NCI-H128 (cell line): Measurements from ENCODE around the gene LCA5L.
"Not testable (repeated sequence)": the region's sequence is repeated elsewhere in the genome, so short reads cannot be mapped to it uniquely, and the experiment has no call there.

ENCODE experiments used
- DNase-seq: peaks from one replicate; lab custom pipeline; 2025; ENCODE audit not compliant: unreplicated experiment; lab: John Stamatoyannopoulos, UW

The LCA5L gene

DNA sequence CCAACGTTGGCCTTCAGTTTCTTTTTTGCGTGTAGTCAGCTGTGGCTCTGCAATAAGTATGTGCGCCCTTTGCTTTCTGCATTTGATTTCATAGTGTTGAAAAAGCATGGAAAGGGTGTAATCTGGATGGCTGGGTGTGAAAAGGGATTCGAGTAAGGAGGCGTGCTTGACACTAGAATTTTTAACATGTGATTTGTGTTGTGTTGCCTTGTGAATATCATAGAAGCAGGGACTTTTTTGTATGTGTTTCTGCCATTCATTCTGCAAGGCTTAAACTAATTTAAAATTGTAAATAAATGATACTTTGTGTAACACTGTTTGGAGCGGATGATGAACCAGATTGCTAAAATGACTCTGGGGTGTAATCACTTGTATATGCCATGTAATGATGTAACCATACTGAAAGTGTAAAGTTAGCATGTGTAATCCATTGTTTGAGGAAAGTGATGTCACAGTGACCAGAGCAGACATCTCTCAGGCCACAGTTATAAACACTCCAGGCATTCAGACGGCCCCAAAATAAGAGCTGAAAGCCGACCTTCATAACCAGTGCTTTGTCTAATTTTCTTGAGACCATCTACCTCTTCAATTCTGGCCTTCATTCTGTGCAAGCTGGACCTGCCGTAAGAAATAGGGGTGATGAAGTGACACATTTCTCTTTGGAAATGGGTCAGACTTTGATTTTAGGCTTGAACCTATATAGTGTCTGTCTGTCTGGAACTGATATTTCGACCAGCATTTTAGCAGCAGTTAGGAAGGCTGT lies 6.8 kb upstream of the LCA5L start:
- no peak for DNase-seq

DNA sequence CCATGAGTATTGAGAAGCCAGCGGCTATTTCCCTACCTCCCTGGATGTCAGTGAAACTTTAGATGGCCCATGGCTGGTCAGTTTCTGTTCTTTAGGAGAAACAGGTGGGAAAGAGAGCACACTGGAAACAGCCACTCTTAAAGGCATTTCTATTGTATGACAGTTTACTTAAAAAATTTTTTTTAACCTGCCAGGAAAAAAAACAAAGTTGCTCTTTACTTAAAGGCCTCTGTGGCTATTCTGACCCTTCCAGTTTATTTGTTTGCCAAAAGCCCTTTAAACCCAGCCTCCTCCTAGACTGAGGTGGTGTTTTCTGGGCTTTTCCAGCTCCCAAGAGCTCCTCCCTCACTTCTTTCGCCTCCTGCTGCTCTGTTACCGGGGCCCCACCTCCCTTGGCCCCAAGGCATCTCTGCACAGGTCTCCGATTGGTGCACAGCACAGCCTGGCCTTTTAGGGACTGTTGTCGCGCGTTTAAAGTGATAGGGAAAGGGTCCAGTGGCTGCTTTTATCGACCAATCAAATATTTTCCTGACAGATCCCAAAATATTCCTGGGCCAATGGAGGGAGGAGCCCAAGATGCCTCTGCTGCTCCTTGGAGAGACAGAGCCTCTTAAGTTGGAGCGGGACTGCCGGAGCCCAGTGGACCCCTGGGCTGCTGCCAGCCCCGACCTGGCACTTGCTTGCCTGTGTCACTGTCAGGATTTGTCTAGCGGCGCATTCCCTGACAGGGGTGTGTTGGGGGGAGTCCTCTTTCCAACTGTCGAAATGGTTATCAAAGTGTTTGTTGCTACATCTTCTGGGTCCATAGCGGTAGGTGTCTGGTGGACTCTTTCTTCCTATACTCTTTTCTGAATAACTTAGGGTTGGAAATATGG lies 6.0 kb upstream of the LCA5L start, which contains the start of gene SH3BGR:
Gene SH3BGR, plus strand, starts transcription at position 639 of the 875 bp plus-strand sequence. Its CDS starts 127 bp downstream, at position 766.
- no peak for DNase-seq

DNA sequence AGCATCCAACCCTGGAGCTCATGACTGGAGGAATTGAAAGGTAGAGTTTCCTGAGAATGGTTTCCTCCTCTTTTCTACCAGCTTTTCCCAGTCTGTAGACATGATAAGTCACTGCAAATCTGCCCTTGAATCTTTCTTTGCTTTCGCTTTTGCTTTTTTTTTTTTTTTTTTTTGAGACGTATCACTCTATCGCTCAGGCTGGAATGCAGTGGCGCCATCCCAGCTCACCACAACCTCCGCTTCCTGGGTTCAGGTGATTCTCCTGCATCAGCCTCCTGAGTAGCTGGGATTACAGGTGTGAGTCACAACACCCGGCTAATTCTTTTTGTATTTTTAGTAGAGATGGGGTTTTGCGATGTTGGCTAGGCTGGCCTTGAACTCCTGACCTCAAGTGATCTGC lies 1.7 kb upstream of the LCA5L start:
- no peak for DNase-seq

DNA sequence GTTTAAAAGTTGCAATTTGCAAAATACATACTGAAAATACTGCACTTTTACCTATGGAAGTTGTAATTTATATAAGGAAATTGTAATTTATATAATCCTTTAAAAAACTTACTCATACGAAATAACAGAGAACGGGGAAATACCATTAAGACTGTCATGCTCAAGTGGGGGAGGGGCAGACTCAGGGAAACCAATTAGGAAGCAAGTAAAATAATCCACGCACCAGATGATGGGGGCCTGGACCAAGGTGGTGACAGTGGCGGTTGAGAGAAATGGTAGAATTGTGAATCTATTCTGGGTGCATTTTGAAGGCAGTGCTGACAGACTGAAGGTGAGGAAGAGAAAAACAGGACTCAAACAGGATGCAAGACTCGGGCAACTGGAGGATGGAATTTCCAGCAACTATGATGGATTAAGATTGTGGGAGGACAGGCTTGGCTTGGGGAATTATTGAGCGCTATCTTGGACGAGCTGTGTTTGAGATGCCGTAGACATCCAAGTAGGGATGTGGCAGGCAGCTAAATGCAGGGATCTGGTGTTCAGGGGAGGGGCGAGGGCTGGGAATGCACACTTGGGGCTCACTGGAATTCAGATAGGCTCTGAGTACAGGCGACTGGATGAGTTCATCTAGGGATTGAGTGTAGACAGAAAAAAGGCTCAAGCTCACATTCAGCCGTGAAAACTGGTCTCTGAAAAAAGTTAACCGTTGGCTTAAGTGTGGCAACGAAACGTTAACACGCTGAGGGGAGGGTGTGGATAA lies 977 bp downstream of the LCA5L start:
- DNase-seq: no peak

DNA sequence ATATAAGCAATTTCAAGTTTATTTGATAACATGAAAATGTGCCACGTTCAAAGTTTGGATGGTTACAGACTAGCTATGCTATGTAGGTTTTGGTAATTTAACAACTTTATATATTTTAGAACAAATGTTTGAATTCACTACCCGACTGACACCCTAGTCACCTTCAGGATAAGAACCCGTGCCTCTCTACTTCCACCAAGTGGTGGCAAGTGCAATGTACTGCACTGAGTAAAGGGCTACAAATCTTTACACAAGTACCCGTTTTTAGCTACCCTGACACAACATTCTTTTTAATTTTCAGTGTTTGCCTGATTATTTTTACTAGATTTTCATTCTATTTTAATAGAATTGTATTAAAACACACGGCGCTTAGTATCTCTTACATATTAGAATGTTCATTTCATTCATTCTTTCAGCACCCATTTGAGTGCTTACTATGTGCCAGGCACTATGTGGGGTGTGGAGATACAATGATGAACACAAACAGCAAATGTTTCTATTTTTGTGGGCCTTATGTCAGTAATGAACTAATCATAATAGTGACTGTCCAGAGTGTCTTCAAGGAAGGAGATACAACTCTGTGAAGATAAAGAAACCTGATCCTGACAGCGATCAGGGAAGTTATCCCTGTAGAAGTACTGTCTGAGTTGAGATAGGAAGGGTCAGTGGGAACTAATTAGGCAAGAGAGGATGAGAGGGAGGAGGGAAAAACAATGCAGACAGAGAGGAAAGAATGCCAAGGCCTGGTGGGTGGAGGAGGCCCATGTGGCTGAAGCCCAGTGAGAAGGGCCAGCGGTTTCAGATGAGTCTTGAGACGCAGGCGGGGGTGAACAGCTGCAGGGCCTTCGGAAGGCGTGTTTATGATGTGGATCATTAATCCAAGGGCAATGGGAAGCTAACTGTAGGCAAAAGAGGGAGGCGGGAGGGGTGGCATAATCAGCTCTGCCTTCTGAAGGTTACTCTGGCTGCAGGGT lies 3.8 kb downstream of the LCA5L start:
- no peak for DNase-seq

DNA sequence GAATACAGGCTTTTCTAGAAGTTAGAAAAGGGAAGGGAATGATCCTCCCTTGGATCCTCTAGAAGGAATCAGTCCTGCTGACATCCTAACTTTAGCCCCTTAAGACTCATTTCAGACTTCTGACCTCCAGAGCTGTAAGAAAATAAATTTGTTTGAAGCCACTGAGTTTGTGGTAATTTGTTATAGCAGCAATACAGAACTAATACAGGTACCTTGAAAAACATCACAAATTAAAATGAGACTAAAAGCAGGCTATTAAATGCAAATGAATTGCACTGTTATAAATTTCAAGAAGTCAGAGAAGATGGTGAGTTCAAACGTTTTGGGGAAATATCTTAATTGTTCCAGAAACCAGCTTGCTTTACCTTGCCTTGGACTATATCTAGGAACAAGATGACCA lies 6.3 kb downstream of the LCA5L start:
- DNase-seq: no peak

DNA sequence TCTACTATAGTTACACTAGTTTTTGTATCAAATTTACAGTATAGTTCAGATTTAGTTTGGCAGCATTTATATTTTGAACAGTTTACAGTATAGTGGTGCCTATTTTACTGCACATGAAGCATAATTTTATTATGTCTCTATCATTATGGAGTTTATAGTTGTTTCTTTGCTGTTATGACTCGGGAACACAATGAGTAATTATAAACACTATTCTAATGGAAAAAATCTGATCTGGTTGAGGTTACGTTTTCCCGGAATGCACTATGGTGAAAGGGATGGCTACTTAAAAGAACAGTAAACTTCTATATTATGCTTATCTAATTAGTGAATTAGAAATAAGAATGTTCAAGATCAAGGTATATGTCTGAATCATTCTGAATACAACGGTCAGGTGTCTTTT lies 10.6 kb downstream of the LCA5L start:
- no peak for DNase-seq

DNA sequence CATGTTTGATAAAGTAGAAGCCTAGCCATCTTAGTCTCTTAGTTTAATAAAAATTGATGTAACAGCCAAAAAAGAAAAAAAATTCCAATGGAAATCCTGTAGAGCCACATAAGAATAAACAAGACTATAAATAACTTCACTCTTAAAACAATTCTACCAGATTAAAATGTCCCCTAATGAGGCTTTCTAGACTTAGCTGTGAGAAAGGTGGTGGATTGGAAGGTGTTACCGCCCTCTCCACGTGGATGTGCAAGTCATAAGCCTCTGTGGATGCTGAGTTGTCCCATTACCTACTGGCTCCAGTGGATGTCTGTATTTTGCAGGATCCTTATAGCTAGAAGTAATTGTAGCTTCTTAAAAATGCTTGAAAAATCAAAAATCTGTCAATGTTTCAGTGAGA lies 14.6 kb downstream of the LCA5L start:
- no peak for DNase-seq

DNA sequence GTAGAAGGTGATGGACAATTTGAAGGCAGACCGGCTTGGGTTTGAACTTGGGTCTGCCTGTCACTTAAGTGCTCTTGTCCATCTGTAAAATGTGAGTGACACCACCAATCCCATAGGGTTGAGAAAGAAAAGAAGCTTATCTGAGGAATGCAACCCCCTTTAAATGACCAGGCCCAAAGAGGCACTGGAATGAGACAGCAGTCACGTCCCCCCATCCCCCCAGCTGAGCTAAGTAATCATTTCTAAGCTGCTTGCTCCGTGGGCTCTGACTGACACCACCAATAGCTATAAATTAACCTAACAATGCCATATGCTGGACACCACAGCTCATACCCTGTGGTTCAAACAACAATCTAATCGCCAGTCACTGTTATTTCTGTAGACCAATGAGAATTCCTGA lies 15.1 kb downstream of the LCA5L start:
- no peak for DNase-seq

DNA sequence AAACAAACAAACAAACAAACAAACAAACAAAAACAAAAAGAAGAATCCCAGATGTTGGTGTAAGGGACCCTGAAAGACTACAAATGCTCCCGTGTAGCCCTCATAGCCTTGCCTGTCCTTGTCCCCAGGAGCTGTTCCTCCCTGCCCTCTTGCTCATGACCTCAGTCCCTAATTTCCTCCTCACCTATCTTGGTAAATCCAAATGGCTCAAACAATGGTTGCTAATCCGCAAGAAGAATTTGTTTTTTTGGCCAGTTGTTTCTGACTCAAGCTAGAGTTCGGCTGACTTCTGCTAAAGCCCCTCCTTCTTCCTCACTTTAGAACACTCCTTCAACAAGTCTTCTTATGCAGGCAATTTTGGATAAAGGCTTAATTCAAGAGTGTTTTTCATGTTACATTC lies 15.6 kb downstream of the LCA5L start:
- DNase-seq: no peak

DNA sequence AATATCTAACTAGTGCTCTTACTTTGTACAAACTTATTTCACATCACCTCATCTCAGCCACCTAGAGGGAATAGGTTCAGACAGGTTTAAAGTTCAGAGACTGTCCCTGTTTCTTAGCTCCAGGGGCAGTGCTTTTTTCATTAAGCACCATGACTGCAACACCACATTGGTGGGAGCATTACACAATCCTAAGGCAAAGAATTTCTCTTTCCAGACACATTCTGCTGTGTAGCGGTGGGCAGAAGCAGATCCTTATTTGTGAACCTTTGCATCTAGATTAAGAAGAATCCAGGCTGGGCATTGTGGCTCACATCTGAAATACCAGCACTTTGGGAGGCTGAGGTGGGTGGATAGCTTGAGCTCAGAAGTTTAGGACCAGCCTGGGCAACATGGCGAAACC lies 16.1 kb downstream of the LCA5L start:
- no peak for DNase-seq

DNA sequence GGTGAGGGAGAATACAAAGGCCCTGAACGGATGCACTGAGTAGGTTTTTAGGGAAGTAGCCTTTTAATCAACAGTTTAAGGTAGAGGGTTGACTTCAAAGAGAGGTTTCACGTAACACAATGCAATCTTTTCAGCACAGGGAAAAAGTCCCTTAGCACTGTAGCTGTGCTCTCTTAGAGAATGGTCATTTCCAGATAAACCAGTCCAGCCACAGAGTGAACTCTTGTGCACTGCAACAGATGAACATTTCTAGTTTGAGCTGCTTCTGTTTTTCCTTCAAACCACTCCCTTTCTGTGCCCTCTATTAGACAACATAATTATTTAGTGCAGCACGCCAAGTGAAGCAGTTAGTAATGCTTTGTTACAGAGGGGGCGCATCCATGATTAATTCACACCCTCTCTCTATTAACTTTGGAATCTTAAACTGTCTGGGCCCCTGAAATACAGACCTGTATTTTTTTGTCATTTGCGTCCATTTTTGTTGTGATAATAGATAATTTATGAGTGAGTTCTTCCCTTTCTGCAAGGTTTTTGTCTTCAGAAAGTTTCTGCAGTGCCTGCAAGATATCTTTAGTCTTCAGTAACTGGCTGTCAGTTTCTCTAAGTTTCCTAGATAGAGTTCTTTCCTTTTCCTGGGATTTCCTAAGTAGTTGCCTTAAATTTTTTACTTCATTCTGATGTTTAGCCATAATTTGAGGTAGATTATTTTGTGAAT lies 22.9 kb downstream of the LCA5L start:
- no peak for DNase-seq

DNA sequence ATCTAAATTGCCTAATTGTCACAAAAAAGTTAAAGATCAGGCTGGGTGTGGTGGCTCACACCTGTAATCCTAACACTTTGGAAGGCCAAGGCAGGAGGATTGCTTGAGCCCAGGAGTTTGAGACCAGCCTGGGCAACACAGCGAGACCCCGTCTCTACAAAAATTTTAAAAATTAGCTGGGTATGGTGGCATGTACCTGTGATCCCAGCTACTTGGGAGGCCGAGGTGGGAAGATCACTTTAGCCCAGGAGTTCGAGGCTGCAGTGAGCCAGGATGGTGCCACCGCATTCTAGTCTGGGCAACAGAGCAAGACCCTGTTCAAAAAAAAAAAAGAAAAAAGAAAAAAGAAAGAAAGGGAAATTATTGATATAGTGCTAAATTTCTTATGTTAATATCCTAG lies 26.4 kb downstream of the LCA5L start:
- DNase-seq: not testable (repeated sequence)

DNA sequence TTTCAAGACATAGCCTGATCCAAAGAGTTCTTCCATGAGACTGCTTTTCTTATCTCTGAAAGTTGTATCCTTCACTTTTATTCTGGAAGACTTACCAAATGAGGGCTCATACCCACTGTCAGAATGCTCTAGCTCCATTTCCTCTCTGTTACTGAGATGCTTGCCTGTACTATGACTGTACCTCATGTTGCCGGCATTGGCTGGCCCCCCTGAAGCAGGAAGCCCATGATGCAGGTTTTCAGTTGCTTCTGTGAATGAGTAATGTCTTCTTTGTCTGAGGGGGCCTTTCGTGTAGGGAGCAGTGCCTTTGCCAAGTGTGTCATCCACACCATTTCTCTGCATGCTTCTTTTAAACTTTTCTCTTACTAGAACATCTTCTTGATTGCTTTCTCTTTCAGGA lies 39.5 kb downstream of the LCA5L start:
- DNase-seq: no peak

DNA sequence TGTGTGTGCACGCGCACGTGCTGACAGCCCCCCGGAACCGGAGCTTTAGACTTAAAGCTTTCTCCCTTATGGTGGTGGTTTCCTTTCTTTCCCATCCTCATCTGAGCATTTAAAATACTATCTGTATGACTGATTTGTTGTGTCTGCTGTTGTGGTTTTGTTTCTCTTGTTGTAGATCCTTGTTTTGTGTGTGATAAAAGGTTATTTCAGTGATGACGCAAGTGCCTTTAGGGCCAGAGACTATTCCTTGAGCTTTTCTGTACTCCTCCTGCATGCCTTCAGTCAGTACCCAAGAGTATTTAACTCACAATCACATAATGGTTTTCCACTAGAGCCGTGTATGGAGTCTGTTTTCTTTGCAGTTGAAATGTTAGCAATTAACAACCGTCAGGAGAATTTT lies 45.4 kb downstream of the LCA5L start:
- DNase-seq: no peak

DNA sequence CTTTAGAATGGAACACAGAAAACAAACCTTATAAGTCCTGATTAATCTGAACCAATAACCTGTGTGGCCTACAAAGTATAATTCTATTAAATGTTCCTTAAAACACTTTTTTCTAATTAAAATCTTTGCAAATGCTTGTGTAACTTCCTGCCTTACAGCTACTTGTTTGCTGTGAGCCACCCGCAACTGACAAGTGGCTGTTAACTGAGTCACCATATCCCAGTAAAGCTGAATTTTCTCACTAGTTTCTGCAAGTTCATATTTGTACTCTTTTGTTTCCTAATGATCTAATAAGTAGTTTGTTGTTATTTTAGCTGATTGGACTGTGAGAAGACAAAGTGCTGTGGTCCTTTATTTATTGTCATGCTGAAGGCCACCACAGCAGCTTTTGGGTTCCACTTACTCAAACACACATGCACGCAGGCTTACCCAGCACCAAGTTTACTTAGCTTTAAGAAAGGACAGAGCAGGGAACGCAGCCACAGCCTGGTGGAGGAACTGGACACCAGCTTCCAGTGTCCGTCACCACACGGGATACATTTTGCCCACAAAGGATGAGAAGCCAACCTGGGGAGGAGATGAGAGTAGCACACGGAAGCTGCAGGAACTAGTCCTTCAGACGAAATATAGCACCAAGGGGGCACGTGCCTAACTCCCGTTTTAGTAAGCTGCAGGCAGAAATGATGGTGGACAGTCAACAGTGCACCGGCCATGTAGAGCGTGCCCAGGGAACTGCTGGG lies 47.8 kb downstream of the LCA5L start:
- DNase-seq: no peak

DNA sequence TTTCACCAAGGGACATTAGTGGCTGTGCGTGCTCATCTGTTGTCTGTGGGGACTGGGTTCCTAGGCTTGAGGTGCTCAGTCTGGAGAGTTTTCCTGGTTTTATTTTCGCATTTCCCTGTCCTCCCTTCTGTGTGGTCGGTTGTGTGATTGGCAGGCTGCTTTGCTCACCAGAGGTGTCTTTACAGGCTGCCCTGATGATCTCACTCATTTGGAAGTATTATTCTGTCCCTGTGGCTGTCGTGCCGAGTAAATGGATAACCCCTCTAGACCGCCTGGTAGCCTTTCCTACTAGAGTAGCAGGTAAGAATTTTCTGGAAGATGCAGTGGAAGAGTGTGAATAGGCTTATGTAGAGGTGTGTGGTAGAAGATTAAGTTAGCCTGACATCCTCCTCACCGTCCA lies 52.6 kb downstream of the LCA5L start:
- DNase-seq: no peak

DNA sequence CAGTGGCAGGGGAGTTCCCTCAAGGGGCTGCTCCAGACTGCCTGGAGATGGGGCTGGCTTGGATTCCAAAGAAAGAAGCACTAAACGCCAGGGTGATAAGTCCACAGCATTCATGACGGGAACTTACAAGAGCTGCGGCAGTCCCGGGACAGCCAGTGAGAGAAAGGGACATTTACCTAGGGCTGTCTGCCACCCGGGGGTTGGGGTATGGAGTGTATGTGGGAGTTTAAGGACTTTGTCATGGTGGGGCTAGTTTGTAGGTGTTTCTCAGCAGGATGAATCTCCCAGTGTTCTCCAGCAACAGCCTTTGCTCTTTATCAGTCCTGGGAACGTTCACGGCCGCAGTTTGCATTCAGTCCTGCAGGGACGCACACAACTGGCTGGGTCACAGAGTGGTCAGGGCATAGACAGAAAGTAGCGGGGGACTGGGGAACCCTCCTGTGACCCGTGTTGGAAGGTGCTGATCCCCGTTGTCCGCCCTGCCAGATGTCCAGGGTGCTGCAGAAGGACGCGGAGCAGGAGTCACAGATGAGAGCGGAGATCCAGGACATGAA lies 55.3 kb downstream of the LCA5L start:
- no peak for DNase-seq

DNA sequence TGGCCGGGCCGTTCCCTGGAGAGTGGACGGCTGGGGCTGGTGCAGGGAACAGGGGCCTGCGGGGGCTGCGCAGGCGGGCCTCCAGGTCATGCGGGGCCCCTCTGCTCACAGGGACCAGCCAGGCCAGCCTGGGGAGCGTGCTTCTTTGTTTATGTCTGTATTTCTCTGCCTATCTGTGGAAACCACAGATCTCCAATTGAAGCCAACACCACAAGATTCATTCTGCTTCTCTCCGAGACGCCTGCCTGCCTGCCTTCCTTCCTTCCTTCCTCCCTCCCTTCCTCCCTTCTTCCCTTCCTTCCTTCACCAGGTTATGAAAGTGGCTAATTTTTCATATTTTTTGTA lies 56.8 kb downstream of the LCA5L start:
- no peak for DNase-seq
